LNCAP (cell line): ENCODE data around the gene AIFM2.

Experiments used
- CTCF ChIP-seq: fragments of 450-650 bp; IDR thresholded peaks from 2 replicates; pipeline ENCODE4 v1.5.1; 2017; ENCODE audit warnings: mild to moderate bottlenecking

The AIFM2 gene

GRCh38 chr10:70155255-70155838 is 22.7 kb upstream of the AIFM2 start:
- no peak for TF ChIP-seq CTCF

- TF ChIP-seq CTCF: no peak
Measured at GRCh38 chr10:70148516-70148915, 15.9 kb upstream of the AIFM2 start.

- TF ChIP-seq CTCF: no peak
Measured at GRCh38 chr10:70147259-70147625, 14.6 kb upstream of the AIFM2 start.

- peak; percentile 62 for TF ChIP-seq CTCF
Measured at GRCh38 chr10:70146489-70147258, 14.0 kb upstream of the AIFM2 start, which contains the start of gene TYSND1. TSS of gene TYSND1 (minus strand) at chr10:70146700. CDS start at chr10:70146586, 114 bp downstream.

- TF ChIP-seq CTCF: peak; percentile 64
Measured at GRCh38 chr10:70145666-70146488, 13.3 kb upstream of the AIFM2 start.

- no peak for TF ChIP-seq CTCF
Measured at GRCh38 chr10:70145166-70145665, 12.6 kb upstream of the AIFM2 start.

GRCh38 chr10:70144372-70145110 is 11.9 kb upstream of the AIFM2 start:
- no peak for TF ChIP-seq CTCF
